Measurements from ENCODE around the gene ZNF335. TPM values are rescaled to one million over a fixed set of nuclear protein-coding genes. Genes with fewer than 3 reads are reported as not detected.

Gene ZNF335
- total RNA-seq, 3 donors from 2014 or later = 12.6 to 25.9 (median 20.6) TPM

DNA sequence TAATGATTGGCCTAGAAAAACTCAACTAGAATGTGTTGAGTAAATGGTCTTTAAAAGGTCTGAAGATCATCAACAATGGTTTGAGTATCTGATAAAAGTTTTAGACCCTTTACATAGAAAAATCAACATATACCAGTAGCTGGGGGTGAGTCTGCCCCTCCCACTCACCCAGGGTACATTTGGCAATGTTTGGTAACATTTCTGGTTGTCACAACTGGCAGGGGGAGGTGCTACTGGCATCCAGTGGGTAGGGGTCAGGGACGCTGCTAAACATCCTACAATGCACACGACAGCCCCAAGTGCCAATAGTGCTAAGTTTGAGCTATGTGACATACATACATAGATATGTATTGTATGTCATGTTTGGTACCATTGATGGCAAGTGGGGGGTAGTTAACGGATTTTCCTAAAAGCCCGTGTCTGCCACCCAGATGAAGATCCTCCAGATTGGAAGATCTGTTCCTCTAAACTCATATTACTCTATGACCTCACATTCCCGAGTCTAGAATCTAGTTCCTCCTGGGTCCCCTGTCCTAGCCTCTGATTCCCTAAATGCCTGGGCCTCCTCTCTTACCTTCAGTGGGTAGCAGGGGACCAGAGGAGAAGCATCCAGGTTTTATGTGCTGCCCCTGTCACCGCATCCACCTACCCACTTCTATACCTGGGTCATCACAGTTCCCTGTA is 34.2 kb upstream of the ZNF335 start:
- DNase-seq (ENCODE audit: low spot score in 2 of 2) = no peak
- intact Hi-C loops (cut with DNase I; ENCODE audit: low total_unique reads) = no loop called here
- Histone ChIP-seq H3K36me3 (no peaks in the 10 kb centered on the region), H3K4me3 (no peak overlapping the region), H3K27me3 (peaks cover 0 to 55% of the 10 kb centered on the region in 2 donors), H3K4me1 (no peaks in the 10 kb centered on the region), H3K27ac (no peak overlapping the region), H3K9me3 (no peaks in the 10 kb centered on the region)
- TF ChIP-seq, protein P1, sequence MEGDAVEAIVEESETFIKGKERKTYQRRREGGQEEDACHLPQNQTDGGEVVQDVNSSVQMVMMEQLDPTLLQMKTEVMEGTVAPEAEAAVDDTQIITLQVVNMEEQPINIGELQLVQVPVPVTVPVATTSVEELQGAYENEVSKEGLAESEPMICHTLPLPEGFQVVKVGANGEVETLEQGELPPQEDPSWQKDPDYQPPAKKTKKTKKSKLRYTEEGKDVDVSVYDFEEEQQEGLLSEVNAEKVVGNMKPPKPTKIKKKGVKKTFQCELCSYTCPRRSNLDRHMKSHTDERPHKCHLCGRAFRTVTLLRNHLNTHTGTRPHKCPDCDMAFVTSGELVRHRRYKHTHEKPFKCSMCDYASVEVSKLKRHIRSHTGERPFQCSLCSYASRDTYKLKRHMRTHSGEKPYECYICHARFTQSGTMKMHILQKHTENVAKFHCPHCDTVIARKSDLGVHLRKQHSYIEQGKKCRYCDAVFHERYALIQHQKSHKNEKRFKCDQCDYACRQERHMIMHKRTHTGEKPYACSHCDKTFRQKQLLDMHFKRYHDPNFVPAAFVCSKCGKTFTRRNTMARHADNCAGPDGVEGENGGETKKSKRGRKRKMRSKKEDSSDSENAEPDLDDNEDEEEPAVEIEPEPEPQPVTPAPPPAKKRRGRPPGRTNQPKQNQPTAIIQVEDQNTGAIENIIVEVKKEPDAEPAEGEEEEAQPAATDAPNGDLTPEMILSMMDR (IDR thresholded peaks at IDR 0.05) = no peak
- TF ChIP-seq POLR2A (IDR thresholded peaks at IDR 0.05) = no peak
- no peak for TF ChIP-seq POLR2AphosphoS5 (IDR thresholded peaks at IDR 0.05)

DNA sequence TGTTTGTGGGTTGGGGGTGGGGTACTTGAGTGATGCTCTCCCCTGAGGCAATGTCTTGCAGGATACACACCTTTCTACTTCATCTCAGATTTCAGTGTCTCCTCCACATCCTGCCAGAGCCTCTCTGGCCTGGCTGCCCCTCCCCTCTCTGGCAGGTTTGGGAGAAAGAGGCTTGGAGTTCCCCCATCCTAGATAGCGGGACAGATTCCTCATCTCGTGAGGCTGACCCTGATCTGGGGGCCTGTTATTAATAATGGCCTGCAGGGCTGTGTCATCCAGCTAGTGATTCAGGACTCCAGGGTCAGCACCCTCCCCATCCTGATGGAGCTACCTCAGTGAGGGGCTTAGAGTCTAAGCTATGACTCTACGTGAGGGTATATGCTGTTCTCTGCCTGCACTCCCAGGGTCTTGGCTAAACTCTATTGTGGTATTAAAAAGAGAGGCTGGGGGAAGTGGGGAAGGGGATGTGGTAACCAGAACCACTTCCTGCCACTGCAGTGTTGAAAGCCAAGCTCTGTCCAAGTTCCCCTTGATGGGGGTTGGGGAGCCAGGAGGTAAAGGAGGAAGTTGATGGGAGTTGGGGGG is 33.0 kb upstream of the ZNF335 start:
- intact Hi-C loops (cut with DNase I; ENCODE audit: low total_unique reads) = no loop called here
- Histone ChIP-seq H3K27me3 (peaks cover 0 to 44% of the 10 kb centered on the region in 2 donors), H3K36me3 (no peaks in the 10 kb centered on the region), H3K4me3 (no peak overlapping the region), H3K27ac (no peak overlapping the region), H3K9me3 (no peaks in the 10 kb centered on the region), H3K4me1 (no peaks in the 10 kb centered on the region)
- TF ChIP-seq, protein P1 (IDR thresholded peaks at IDR 0.05) = no peak
- DNase-seq (ENCODE audit: low spot score in 2 of 2) = no peak

DNA sequence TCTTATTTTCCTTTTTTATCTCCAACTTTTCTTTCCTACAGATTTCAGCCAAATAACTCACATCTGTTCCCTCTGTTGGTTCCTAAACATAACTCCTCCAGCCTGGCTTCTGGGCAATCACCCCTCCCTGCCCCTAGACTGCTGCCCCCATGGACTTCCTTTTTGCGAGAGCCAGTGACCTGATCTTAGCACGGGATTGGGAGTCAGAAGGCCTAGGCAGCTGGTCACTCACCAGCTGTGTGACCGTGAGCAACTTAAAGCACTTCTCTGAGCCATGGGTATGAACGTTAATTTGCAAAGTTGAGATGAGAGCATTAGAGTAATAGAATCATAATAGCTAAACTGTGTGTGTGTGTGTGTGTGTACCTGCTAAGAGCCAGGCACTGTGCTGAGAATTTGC is 32.2 kb upstream of the ZNF335 start:
- no peaks in the 10 kb centered on the region for H3K9me3 ChIP-seq
- H3K4me1 ChIP-seq = no peaks in the 10 kb centered on the region
- DNase-seq (ENCODE audit: low spot score in 2 of 2) = no peak
- H3K27ac ChIP-seq = no peak overlapping the region
- no peaks in the 10 kb centered on the region for H3K36me3 ChIP-seq
- H3K4me3 ChIP-seq = no peak overlapping the region
- H3K27me3 ChIP-seq = peaks cover 0 to 36% of the 10 kb centered on the region in 2 donors
- intact Hi-C loops (cut with DNase I; ENCODE audit: low total_unique reads) = no loop called here
- TF ChIP-seq POLR2A (IDR thresholded peaks at IDR 0.05) (no peak), POLR2AphosphoS5 (IDR thresholded peaks at IDR 0.05) (no peak)

DNA sequence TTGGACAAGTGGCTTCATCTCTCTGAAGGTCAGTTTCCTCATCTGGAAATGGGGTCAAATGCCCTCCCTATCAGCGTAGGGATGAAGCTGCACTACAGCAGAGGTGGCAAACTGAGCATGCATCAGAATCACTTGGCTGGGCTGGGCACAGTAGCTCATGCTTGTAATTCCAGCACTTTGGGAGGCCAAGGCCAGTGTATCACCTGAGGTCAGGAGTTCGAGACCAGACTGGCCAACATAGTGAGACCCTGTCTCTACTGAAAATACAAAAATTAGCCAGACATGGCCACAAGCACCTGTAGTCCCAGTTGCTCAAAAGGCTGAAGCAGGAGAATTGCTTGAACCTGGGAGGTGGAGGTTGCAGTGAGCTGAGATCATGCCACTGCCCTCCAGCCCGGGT is 30.0 kb upstream of the ZNF335 start:
- TF ChIP-seq, protein P1 (IDR thresholded peaks at IDR 0.05) = no peak
- TF ChIP-seq POLR2AphosphoS5 (IDR thresholded peaks at IDR 0.05) (no peak), POLR2A (IDR thresholded peaks at IDR 0.05) (no peak)
- Histone ChIP-seq H3K9me3 (no peaks in the 10 kb centered on the region), H3K27ac (no peak overlapping the region), H3K4me1 (no peaks in the 10 kb centered on the region), H3K27me3 (peaks cover 0 to 24% of the 10 kb centered on the region in 2 donors), H3K4me3 (no peak overlapping the region), H3K36me3 (no peaks in the 10 kb centered on the region)
- intact Hi-C loops (cut with DNase I; ENCODE audit: low total_unique reads) = no loop called here
- DNase-seq (ENCODE audit: low spot score in 2 of 2) = no peak

DNA sequence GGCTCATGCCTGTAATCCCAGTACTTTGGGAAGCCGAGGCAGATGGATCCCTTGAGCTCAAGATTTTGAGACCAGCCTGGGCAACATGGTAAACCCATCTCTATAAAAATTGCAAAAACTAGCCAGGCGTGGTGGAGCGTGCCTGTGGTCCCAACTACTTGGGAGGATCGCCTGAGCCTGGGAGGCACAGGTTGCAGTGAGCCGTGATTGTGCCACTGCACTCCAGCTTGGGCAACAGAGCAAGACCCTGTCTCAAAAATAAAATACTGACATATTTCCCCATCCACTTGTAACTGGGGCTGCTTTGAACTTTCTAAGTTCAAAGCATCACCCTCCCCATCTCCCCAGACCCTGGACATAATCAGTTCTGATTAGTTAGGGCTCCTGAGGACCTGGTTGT is 29.5 kb upstream of the ZNF335 start:
- Histone ChIP-seq H3K9me3 (no peaks in the 10 kb centered on the region), H3K4me3 (no peak overlapping the region), H3K27me3 (peaks cover 0 to 20% of the 10 kb centered on the region in 2 donors), H3K4me1 (no peaks in the 10 kb centered on the region), H3K27ac (no peak overlapping the region), H3K36me3 (no peaks in the 10 kb centered on the region)
- no peak for DNase-seq (ENCODE audit: low spot score in 2 of 2)
- intact Hi-C loops (cut with DNase I; ENCODE audit: low total_unique reads) = no loop called here
- TF ChIP-seq, protein P1 (IDR thresholded peaks at IDR 0.05) = no peak
- TF ChIP-seq POLR2AphosphoS5 (IDR thresholded peaks at IDR 0.05) = no peak
- no peak for TF ChIP-seq POLR2A (IDR thresholded peaks at IDR 0.05)

Data from breast epithelium (tissue), 4 donors.